Liver (tissue), 9 donors: ENCODE data around the gene TMEM120B. TPM values are rescaled to one million over a fixed set of nuclear protein-coding genes. Genes with fewer than 3 reads are reported as not detected.

Experiments
- DNase-seq: peaks from one replicate; pipeline ENCODE4 v3.0.0-alpha.2; 2017; ENCODE audit warnings: low spot score
- H3K27ac ChIP-seq, 2 donors: one replicate each; pipeline ENCODE4 v1.7.0; 2013; ENCODE audit warnings: inconsistent platforms in 2 of 2, low read length in 2 of 2, control low read depth in 1 of 2, low read depth in 1 of 2, mild to moderate bottlenecking in 1 of 2
- H3K27me3 ChIP-seq, 4 donors: one replicate each; pipeline versions ENCODE4 v1.6.1 to v1.7.0; 2013; ENCODE audit warnings: low read length in 3 of 4, inconsistent platforms in 1 of 4, mild to moderate bottlenecking in 1 of 4, moderate library complexity in 1 of 4; ENCODE audit not compliant: control insufficient read depth in 4 of 4, insufficient read depth in 4 of 4
- H3K36me3 ChIP-seq, 4 donors: one replicate each; pipeline versions ENCODE4 v1.6.1 to v1.7.0; 2013; ENCODE audit warnings: low read length in 3 of 4, mild to moderate bottlenecking in 3 of 4, low read depth in 1 of 4, moderate library complexity in 1 of 4; ENCODE audit not compliant: control insufficient read depth in 4 of 4, insufficient read depth in 3 of 4
- H3K4me1 ChIP-seq, 4 donors: one replicate each; pipeline versions ENCODE4 v1.6.1 to v1.7.0; 2013; ENCODE audit warnings: low read length in 3 of 4, mild to moderate bottlenecking in 3 of 4, moderate library complexity in 1 of 4; ENCODE audit not compliant: control insufficient read depth in 4 of 4, insufficient read depth in 4 of 4
- H3K4me3 ChIP-seq, 3 donors: one replicate each; pipeline versions ENCODE4 v1.6.1 to v1.7.0; 2013; ENCODE audit warnings: low read length in 3 of 3, control low read depth in 1 of 3, low read depth in 1 of 3, mild to moderate bottlenecking in 1 of 3
- H3K9ac ChIP-seq, 2 donors: one replicate each; pipeline ENCODE4 v1.7.0; 2013; ENCODE audit warnings: low read length in 2 of 2, mild to moderate bottlenecking in 2 of 2, moderate library complexity in 2 of 2, control low read depth in 1 of 2, low read depth in 1 of 2
- H3K9me3 ChIP-seq, 4 donors: one replicate each; pipeline versions ENCODE4 v1.6.1 to v1.7.0; 2013; ENCODE audit warnings: low read length in 3 of 4; ENCODE audit not compliant: control insufficient read depth in 4 of 4
- CTCF ChIP-seq: fragments of 150-350 bp; IDR thresholded peaks from 2 replicates; pipeline ENCODE4 v1.5.1; 2017; ENCODE audit warnings: improper control_type of control experiment, low read depth, low read length; ENCODE audit not compliant: missing input control
- EGR1 ChIP-seq, 2 donors: IDR thresholded peaks; 2 replicates each; pipeline ENCODE4 v1.6.1; 2016 to 2018; ENCODE audit warnings: antibody characterized with exemption in 2 of 2, low read depth in 2 of 2
- FOXA1 ChIP-seq: IDR thresholded peaks from 2 replicates; pipeline ENCODE4 v1.6.1; 2016; ENCODE audit warnings: antibody characterized with exemption
- FOXA2 ChIP-seq: IDR thresholded peaks from 2 replicates; pipeline ENCODE4 v1.6.1; 2016; ENCODE audit warnings: antibody characterized with exemption
- GABPA ChIP-seq, 2 donors: IDR thresholded peaks in 1 of 2; conservative IDR thresholded peaks in 1 of 2; 2 replicates each; pipeline ENCODE4 v1.6.1; 2016; ENCODE audit warnings: antibody characterized with exemption in 2 of 2, mild to moderate bottlenecking in 1 of 2, moderate library complexity in 1 of 2
- HNF4A ChIP-seq, 2 donors: conservative IDR thresholded peaks; 2 replicates each; pipeline ENCODE4 v1.6.1; 2016; ENCODE audit warnings: antibody characterized with exemption in 2 of 2, mild to moderate bottlenecking in 2 of 2
- HNF4G ChIP-seq: IDR thresholded peaks from 2 replicates; pipeline ENCODE4 v1.6.1; 2016; ENCODE audit warnings: antibody characterized with exemption
- JUND ChIP-seq, 2 donors: IDR thresholded peaks; 2 replicates each; pipeline ENCODE4 v1.6.1; 2016; ENCODE audit warnings: antibody characterized with exemption in 2 of 2
- MAX ChIP-seq: IDR thresholded peaks from 2 replicates; pipeline ENCODE4 v1.6.1; 2016; ENCODE audit warnings: antibody characterized with exemption
- NR2F2 ChIP-seq: IDR thresholded peaks from 2 replicates; pipeline ENCODE4 v1.6.1; 2016; ENCODE audit warnings: antibody characterized with exemption
- RAD21 ChIP-seq, 2 donors: IDR thresholded peaks; 2 replicates each; pipeline ENCODE4 v1.6.1; 2016; ENCODE audit warnings: antibody characterized with exemption in 2 of 2, mild to moderate bottlenecking in 2 of 2
- RXRA ChIP-seq, 2 donors: IDR thresholded peaks; 2 replicates each; pipeline ENCODE4 v1.6.1; 2017 to 2018; ENCODE audit warnings: antibody characterized with exemption in 2 of 2, mild to moderate bottlenecking in 1 of 2
- SP1 ChIP-seq: IDR thresholded peaks from 2 replicates; pipeline ENCODE4 v1.6.1; 2018; ENCODE audit warnings: antibody characterized with exemption, mild to moderate bottlenecking
- TAF1 ChIP-seq: conservative IDR thresholded peaks from 2 replicates; pipeline ENCODE4 v1.6.1; 2016; ENCODE audit warnings: antibody characterized with exemption, mild to moderate bottlenecking
- YY1 ChIP-seq: IDR thresholded peaks from 2 replicates; pipeline ENCODE4 v1.6.1; 2016; ENCODE audit warnings: antibody characterized with exemption, mild to moderate bottlenecking
- ZBTB33 ChIP-seq: IDR thresholded peaks from 2 replicates; pipeline ENCODE4 v1.6.1; 2016; ENCODE audit warnings: antibody characterized with exemption
- WGBS: extraction: QIAGEN DNeasy Blood & Tissue Kit; methylation state at CpG from one replicate; pipeline ENCODE4 v1.1.7; 2013; 5-methylcytosine and 5-hydroxymethylcytosine counted together
- polyA plus RNA-seq, 2 donors: library from polyadenylated mRNA; stranded (reverse) in 1 of 2; unstranded in 1 of 2; fragments of 200-250 nt in 1 of 2; fragments of >200 nt in 1 of 2; fragmentation: Nextera tagmentation in 1 of 2; extraction: Ambion mirVana in 1 of 2; gene quantifications; one replicate each; pipeline versions ENCODE4 v1.2.1 to v1.2.3, GENCODE V29; 2013 to 2015
- total RNA-seq, 2 donors: library from RNA; depleted of rRNA; stranded (reverse); fragments of >200 nt; gene quantifications; one replicate each; pipeline ENCODE4 v1.2.3, GENCODE V29; 2014
- TF ChIP-seq, protein P1 (sequence below): IDR thresholded peaks from 2 replicates; pipeline ENCODE4 v1.6.1; 2016; ENCODE audit warnings: antibody characterized with exemption
- TF ChIP-seq, protein P2 (sequence below): IDR thresholded peaks from 2 replicates; pipeline ENCODE4 v1.6.1; 2016; ENCODE audit warnings: antibody characterized with exemption, mild to moderate bottlenecking
- donor health status: healthy.
- donor health status: healthy.
- donor health status: healthy.
- donor health status: healthy.
- donor health status: healthy.

Gene TMEM120B
- total and polyA plus RNA-seq, 4 donors: 1.6 to 9.2 (median 3.4) TPM

DNA sequence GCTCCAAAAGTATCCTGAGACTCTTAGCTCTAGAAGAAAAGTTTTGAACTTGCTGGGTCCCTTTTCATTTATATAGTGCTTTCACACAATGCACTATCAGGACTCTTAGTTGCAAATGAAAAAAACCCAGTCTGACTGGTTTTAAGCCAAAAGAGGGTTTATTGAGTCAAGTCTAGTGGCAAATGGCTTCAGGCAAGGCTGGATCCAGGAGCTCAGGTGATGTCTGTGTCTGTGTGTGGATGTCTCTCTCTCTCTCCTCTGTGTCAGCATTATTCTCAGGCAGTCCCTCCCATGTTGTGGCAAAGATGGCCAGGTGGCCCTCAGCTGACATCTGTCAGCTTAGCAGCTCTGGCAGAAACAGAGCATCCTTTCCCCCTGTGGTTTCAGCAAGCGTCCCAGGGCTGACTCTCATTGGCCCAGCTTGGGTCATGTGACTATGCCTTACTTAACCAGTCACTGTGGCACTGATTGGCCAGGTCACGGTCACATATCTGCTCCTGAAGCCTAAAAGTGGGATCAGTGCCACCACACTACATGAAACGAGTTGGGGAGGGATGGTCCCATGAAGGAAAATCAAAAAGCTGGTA is 6.2 kb downstream of the TMEM120B start:
- Histone ChIP-seq H3K27me3 (no peaks in the 10 kb centered on the region), H3K36me3 (no peaks in the 10 kb centered on the region), H3K9ac (no peak overlapping the region), H3K4me3 (no peak overlapping the region), H3K9me3 (no peaks in the 10 kb centered on the region), H3K27ac (no peak overlapping the region), H3K4me1 (peaks cover 0 to 3% (median 2%) of the 10 kb centered on the region in 4 donors)
- WGBS: 87% methylated on average over 3 of the region's 3 CpGs
- no peak for DNase-seq
- no peak for TF ChIP-seq RXRA (IDR thresholded peaks at IDR 0.05)
- TF ChIP-seq YY1: no peak
- TF ChIP-seq, protein P1, sequence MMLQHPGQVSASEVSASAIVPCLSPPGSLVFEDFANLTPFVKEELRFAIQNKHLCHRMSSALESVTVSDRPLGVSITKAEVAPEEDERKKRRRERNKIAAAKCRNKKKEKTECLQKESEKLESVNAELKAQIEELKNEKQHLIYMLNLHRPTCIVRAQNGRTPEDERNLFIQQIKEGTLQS: no peak
- no peak for TF ChIP-seq RAD21 (IDR thresholded peaks at IDR 0.05)
- no peak for TF ChIP-seq GABPA (IDR thresholded peaks at IDR 0.05 in 1 of 2, conservative IDR thresholded peaks at IDR 0.05 in 1 of 2)
- no peak for TF ChIP-seq ZBTB33
- TF ChIP-seq TAF1: no peak
- no peak for TF ChIP-seq MAX
- TF ChIP-seq, protein P2, sequence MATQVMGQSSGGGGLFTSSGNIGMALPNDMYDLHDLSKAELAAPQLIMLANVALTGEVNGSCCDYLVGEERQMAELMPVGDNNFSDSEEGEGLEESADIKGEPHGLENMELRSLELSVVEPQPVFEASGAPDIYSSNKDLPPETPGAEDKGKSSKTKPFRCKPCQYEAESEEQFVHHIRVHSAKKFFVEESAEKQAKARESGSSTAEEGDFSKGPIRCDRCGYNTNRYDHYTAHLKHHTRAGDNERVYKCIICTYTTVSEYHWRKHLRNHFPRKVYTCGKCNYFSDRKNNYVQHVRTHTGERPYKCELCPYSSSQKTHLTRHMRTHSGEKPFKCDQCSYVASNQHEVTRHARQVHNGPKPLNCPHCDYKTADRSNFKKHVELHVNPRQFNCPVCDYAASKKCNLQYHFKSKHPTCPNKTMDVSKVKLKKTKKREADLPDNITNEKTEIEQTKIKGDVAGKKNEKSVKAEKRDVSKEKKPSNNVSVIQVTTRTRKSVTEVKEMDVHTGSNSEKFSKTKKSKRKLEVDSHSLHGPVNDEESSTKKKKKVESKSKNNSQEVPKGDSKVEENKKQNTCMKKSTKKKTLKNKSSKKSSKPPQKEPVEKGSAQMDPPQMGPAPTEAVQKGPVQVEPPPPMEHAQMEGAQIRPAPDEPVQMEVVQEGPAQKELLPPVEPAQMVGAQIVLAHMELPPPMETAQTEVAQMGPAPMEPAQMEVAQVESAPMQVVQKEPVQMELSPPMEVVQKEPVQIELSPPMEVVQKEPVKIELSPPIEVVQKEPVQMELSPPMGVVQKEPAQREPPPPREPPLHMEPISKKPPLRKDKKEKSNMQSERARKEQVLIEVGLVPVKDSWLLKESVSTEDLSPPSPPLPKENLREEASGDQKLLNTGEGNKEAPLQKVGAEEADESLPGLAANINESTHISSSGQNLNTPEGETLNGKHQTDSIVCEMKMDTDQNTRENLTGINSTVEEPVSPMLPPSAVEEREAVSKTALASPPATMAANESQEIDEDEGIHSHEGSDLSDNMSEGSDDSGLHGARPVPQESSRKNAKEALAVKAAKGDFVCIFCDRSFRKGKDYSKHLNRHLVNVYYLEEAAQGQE: no peak

GRCh38 chr12:121719926-121720414 is 7.4 kb downstream of the TMEM120B start:
- Histone ChIP-seq H3K9me3 (no peaks in the 10 kb centered on the region), H3K9ac (no peak overlapping the region), H3K4me3 (no peak overlapping the region), H3K36me3 (peaks cover 0 to 2% (median under 1%) of the 10 kb centered on the region in 4 donors), H3K4me1 (no peaks in the 10 kb centered on the region), H3K27me3 (no peaks in the 10 kb centered on the region), H3K27ac (no peak overlapping the region)
- TF ChIP-seq JUND (IDR thresholded peaks at IDR 0.05): no peak
- no peak for TF ChIP-seq ZBTB33
- TF ChIP-seq CTCF: no peak
- no peak for TF ChIP-seq TAF1
- TF ChIP-seq SP1: no peak
- no peak for TF ChIP-seq FOXA1
- no peak for TF ChIP-seq HNF4A (conservative IDR thresholded peaks at IDR 0.05)
- no peak for TF ChIP-seq FOXA2
- no peak for TF ChIP-seq RXRA (IDR thresholded peaks at IDR 0.05)
- no peak for TF ChIP-seq EGR1 (IDR thresholded peaks at IDR 0.05; ENCODE audit: low read depth in 2 of 2)
- TF ChIP-seq RAD21 (IDR thresholded peaks at IDR 0.05): no peak
- TF ChIP-seq MAX: no peak
- TF ChIP-seq NR2F2: no peak
- TF ChIP-seq, protein P1: no peak
- no peak for TF ChIP-seq HNF4G
- no peak for TF ChIP-seq GABPA (IDR thresholded peaks at IDR 0.05 in 1 of 2, conservative IDR thresholded peaks at IDR 0.05 in 1 of 2)
- no peak for DNase-seq
- WGBS: 88% methylated on average over 14 of the region's 14 CpGs
